Esophagus (tissue), 2 donors: ENCODE data around the gene GSPT1. TPM values are rescaled to one million over a fixed set of nuclear protein-coding genes. Genes with fewer than 3 reads are reported as not detected.

Experiments used
- H3K27ac ChIP-seq, 2 donors: one replicate each; pipeline ENCODE4 v1.5.1; 2013; ENCODE audit warnings: low read depth in 2 of 2, mild to moderate bottlenecking in 2 of 2, inconsistent platforms in 1 of 2, low read length in 1 of 2, moderate library complexity in 1 of 2
- H3K27me3 ChIP-seq, 2 donors: one replicate each; pipeline ENCODE4 v1.6.1; 2013; ENCODE audit warnings: low read length in 2 of 2, control low read depth in 1 of 2, mild to moderate bottlenecking in 1 of 2; ENCODE audit not compliant: insufficient read depth in 2 of 2, control insufficient read depth in 1 of 2
- H3K36me3 ChIP-seq, 2 donors: one replicate each; pipeline ENCODE4 v1.6.1; 2013; ENCODE audit warnings: low read length in 1 of 2; ENCODE audit not compliant: control insufficient read depth in 2 of 2, insufficient read depth in 2 of 2
- H3K4me1 ChIP-seq, 2 donors: one replicate each; pipeline ENCODE4 v1.6.1; 2013; ENCODE audit warnings: low read length in 1 of 2; ENCODE audit not compliant: control insufficient read depth in 2 of 2, insufficient read depth in 2 of 2
- H3K4me3 ChIP-seq, 2 donors: one replicate each; pipeline ENCODE4 v1.5.1; 2013; ENCODE audit warnings: low read length in 2 of 2, mild to moderate bottlenecking in 2 of 2, low read depth in 1 of 2, moderate library complexity in 1 of 2
- H3K9me3 ChIP-seq, 2 donors: one replicate each; pipeline ENCODE4 v1.6.1; 2013; ENCODE audit warnings: mild to moderate bottlenecking in 2 of 2, low read depth in 1 of 2, low read length in 1 of 2, moderate library complexity in 1 of 2; ENCODE audit not compliant: control insufficient read depth in 2 of 2, insufficient read depth in 1 of 2
- WGBS, 2 donors: extraction: QIAGEN DNeasy Blood & Tissue Kit; methylation state at CpG; one replicate each; pipeline ENCODE4 v1.1.7; 2013; 5-methylcytosine and 5-hydroxymethylcytosine counted together
- polyA plus RNA-seq, 2 donors: library from polyadenylated mRNA; stranded (reverse); fragments of 200-250 nt; gene quantifications; one replicate each; pipeline ENCODE4 v1.2.3, GENCODE V29; 2013
- donor health status: healthy with polysubstance abuse.
- donor health status: Bipolar disorder and iron deficiency.

The GSPT1 gene
- polyA plus RNA-seq, 2 donors = 20.6 to 58.9 TPM

DNA sequence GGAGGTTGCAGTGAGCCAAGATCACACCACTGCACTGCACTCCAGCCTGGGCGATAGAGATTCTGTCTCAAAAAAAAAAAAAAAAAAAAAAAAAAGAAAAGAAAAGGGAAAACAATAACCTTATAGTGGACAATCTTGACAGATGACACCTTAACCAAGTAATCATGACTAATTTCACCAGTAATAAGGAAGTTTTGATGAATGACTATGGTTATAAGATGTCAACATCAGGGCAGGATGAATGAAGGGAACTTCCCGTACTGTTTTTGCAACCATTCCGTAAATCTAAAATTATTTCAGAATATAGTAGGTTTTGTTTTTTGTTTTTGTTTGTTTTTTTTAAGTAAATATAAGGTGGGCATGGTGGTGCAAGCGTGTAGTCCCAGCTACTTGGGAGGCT, 23.0 kb downstream of the GSPT1 start:
- H3K4me3 ChIP-seq = no peak overlapping the region
- H3K9me3 ChIP-seq = no peaks in the 10 kb centered on the region
- 88 to 97% methylated on average over 4 of the region's 4 CpGs for WGBS, 2 donors
- peaks cover 0 to 10% of the 10 kb centered on the region in 2 donors for H3K36me3 ChIP-seq
- H3K27me3 ChIP-seq = no peaks in the 10 kb centered on the region
- H3K27ac ChIP-seq = no peak overlapping the region
- H3K4me1 ChIP-seq = peaks cover 0 to 2% of the 10 kb centered on the region in 2 donors

DNA sequence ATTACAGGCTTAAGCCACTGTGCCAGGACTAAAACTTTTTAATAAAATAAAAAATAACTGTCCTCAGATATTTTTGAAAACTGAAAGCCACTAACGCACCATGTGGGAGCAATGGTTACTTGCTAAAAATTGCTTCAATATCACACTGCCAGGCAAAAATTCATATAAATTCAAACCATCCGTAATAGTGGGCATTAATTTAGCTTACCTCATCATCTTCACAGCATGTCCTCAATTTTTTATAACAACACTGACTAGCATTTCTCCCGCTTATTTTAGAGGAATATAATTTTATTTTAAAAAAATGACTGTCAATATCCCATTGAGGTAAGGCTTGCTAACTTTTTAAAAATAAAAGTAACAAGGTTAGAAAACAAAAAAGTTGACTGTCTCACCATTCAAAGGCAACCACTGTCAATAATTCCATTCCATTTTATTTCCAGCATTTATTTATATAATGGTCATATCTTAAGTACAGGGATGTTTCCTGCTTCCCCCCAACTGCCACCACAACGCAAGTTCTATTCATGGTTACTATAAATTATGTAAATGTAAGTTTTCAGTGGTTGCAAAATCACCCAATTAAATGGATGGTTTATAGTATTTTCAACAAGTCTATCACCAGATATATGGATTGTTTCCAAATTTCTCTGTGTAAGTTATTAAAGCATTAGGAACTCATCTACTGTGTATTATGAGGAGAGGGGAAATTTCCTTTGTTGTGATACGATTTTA, 25.4 kb downstream of the GSPT1 start:
- Histone ChIP-seq H3K27me3 (no peaks in the 10 kb centered on the region), H3K27ac (no peak overlapping the region), H3K4me3 (no peak overlapping the region), H3K36me3 (peaks cover 0 to 11% of the 10 kb centered on the region in 2 donors), H3K4me1 (no peaks in the 10 kb centered on the region), H3K9me3 (no peaks in the 10 kb centered on the region)
- 88 to 90% methylated on average over 5 of the region's 5 CpGs for WGBS, 2 donors

GRCh38 chr16:11886881-11887280, 28.9 kb downstream of the GSPT1 start:
- Histone ChIP-seq H3K4me3 (no peak overlapping the region), H3K27ac (no peak overlapping the region), H3K36me3 (peaks cover 0 to 11% of the 10 kb centered on the region in 2 donors), H3K4me1 (no peaks in the 10 kb centered on the region), H3K27me3 (no peaks in the 10 kb centered on the region), H3K9me3 (no peaks in the 10 kb centered on the region)
- WGBS, 2 donors = 81 to 84% methylated on average over 6 of the region's 6 CpGs

DNA sequence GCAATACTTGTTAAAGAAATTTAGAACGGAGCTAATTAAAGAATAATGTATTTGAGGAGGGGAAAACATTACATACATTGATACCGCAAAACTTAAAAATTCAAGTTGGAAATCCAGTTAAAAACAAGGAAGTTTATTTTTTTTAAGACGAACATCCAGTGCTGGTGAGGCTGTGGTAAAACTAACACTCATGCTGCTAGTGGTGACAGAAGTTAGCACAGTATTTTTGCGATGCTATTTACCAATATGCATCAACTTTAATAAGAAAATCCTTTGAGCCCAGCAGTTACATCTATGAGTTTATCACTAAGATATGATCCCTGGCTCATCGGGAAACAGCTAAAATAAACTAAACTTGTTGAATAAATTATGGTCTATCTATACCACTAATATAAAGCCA, 31.7 kb downstream of the GSPT1 start:
- no peaks in the 10 kb centered on the region for H3K4me1 ChIP-seq
- no peak overlapping the region for H3K27ac ChIP-seq
- 95 to 97% methylated on average over 5 of the region's 5 CpGs for WGBS, 2 donors
- no peaks in the 10 kb centered on the region for H3K27me3 ChIP-seq
- no peaks in the 10 kb centered on the region for H3K9me3 ChIP-seq
- peaks cover 0 to 12% of the 10 kb centered on the region in 2 donors for H3K36me3 ChIP-seq
- no peak overlapping the region for H3K4me3 ChIP-seq

GRCh38 chr16:11880007-11880406, 35.7 kb downstream of the GSPT1 start:
- Histone ChIP-seq H3K27me3 (no peaks in the 10 kb centered on the region), H3K36me3 (peaks cover 0 to 10% of the 10 kb centered on the region in 2 donors), H3K4me1 (no peaks in the 10 kb centered on the region), H3K27ac (no peak overlapping the region), H3K4me3 (no peak overlapping the region), H3K9me3 (no peaks in the 10 kb centered on the region)
- 75 to 83% methylated on average over 5 of the region's 5 CpGs for whole genome bisulfite sequencing, 2 donors

DNA sequence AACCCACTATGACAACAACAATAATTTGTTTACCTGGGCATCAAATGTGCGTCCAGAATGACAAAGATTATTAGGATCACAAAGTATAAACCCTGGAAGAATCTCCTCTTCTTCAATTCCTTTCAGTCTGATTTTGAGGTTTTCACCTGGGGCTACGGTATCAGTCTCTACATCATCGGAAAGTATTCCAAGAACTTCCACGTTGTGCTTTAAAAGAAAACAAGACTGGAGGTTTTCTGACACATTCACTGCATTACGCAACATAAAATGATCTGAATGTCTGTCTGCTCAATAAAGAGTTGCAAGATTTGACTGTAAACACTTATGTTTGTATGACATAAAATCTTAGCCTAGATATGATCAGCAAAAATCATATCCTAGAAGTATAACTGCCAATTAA, 38.4 kb downstream of the GSPT1 start:
- Histone ChIP-seq H3K27me3 (no peaks in the 10 kb centered on the region), H3K9me3 (no peaks in the 10 kb centered on the region), H3K4me3 (no peak overlapping the region), H3K4me1 (no peaks in the 10 kb centered on the region), H3K27ac (no peak overlapping the region), H3K36me3 (peaks cover 2 to 9% of the 10 kb centered on the region in 2 donors)
- WGBS, 2 donors = 80 to 86% methylated on average over 5 of the region's 5 CpGs

GRCh38 chr16:11876306-11876705, 39.5 kb downstream of the GSPT1 start:
- Histone ChIP-seq H3K27me3 (no peaks in the 10 kb centered on the region), H3K27ac (no peak overlapping the region), H3K9me3 (no peaks in the 10 kb centered on the region), H3K36me3 (peaks cover 2 to 3% of the 10 kb centered on the region in 2 donors), H3K4me1 (no peaks in the 10 kb centered on the region), H3K4me3 (no peak overlapping the region)
- WGBS, 2 donors = 86 to 91% methylated on average over 12 of the region's 12 CpGs

- H3K4me1 ChIP-seq = no peaks in the 10 kb centered on the region
- 79 to 82% methylated on average over 5 of the region's 5 CpGs for WGBS, 2 donors
- H3K27me3 ChIP-seq = no peaks in the 10 kb centered on the region
- H3K27ac ChIP-seq = no peak overlapping the region
- no peak overlapping the region for H3K4me3 ChIP-seq
- H3K9me3 ChIP-seq = no peaks in the 10 kb centered on the region
- peaks cover 2 to 3% of the 10 kb centered on the region in 2 donors for H3K36me3 ChIP-seq
Measured at GRCh38 chr16:11875721-11876120, 40.0 kb downstream of the GSPT1 start.

DNA sequence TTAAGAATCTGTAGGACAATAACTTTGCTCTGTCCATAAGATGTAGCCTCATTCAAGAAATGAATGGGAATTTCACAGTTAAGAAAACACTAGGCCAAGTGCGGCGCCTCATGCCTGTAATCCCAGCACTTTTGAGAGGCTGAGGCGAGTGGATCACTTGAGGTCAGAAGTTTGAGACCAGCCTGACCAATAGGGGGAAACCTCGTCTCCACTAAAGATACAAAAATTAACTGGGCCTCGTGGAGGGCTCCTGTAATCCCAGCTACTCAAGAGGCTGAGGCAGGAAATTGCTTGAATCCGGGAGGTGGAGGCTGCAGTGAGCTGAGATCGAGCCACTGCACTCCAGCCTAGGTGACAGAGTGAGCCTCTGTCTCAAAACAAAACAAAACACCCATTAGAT, 44.6 kb downstream of the GSPT1 start:
- H3K36me3 ChIP-seq = peaks cover 2 to 7% of the 10 kb centered on the region in 2 donors
- no peak overlapping the region for H3K4me3 ChIP-seq
- H3K27ac ChIP-seq = no peak overlapping the region
- no peaks in the 10 kb centered on the region for H3K4me1 ChIP-seq
- no peaks in the 10 kb centered on the region for H3K9me3 ChIP-seq
- no peaks in the 10 kb centered on the region for H3K27me3 ChIP-seq
- WGBS, 2 donors = 58 to 64% methylated on average over 7 of the region's 7 CpGs

DNA sequence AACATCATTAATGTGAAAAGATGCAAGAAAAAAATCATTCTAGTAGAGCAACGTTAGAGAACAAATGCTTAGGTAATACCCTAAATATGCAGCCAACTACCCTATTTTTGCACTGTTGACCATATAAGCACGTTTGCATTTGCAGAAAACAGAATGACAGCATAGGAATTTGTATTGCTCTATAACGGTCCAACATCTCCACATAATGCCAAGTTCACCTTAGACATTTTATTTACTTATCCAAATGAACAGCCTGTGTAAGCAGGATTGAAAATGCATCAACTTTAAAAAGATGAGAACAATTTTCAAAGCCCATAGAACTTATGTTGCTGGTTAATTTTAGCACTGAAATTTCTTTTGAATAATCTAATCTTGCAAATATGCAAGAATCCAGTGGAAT, 45.4 kb downstream of the GSPT1 start:
- Histone ChIP-seq H3K27ac (no peak overlapping the region), H3K4me3 (no peak overlapping the region), H3K36me3 (peaks cover 2 to 4% of the 10 kb centered on the region in 2 donors), H3K27me3 (no peaks in the 10 kb centered on the region), H3K9me3 (no peaks in the 10 kb centered on the region), H3K4me1 (no peaks in the 10 kb centered on the region)
- 37 to 40% methylated on average over 3 of the region's 3 CpGs for WGBS, 2 donors
